NCI-H2171 treated with DMSO at 0.1 percent for 48 hours (cell line): ENCODE data around the gene CRYZ.
"Not testable (repeated sequence)": the region's sequence is repeated elsewhere in the genome, so short reads cannot be mapped to it uniquely, and the experiment has no call there.

Experiments
- DNase-seq: peaks from one replicate; lab custom pipeline; 2025; lab: John Stamatoyannopoulos, UW

CRYZ gene, protein sequence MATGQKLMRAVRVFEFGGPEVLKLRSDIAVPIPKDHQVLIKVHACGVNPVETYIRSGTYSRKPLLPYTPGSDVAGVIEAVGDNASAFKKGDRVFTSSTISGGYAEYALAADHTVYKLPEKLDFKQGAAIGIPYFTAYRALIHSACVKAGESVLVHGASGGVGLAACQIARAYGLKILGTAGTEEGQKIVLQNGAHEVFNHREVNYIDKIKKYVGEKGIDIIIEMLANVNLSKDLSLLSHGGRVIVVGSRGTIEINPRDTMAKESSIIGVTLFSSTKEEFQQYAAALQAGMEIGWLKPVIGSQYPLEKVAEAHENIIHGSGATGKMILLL

DNA sequence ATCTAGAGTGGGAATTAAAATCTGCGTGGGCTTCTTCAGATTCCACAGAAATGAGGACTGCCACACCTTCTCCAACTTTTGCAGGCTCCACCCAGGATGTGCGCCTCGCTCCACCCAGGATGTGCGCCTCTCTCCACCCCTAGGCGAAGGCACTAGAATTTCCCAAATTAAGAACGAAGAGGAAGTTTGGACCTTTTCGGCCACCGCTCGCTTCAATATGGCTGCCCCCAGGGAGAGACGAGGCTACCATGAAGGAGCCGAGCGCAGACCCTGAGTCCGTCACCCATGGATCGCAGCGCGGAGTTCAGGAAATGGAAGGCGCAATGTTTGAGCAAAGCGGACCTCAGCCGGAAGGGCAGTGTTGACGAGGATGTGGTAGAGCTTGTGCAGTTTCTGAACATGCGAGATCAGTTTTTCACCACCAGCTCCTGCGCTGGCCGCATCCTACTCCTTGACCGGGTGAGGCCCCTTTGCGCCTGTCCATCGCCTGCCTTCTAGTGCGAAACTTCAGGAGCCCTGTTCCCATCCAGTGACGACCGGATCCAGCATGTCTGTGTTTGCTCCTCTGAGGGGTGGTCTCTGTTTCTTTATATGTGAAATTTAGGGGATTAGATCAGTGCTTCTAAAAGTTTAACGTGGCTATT lies at the start of gene CRYZ, which contains the start of gene TYW3:
CRYZ (minus strand) TSS at position 91 of the 644 bp plus-strand sequence. CDS start 8,229 bp downstream, outside the sequence.
TYW3 (plus strand) TSS at position 193 of the 644 bp plus-strand sequence; CDS start at position 286, 93 bp downstream.
- DNase-seq = peak; percentile 95

DNA sequence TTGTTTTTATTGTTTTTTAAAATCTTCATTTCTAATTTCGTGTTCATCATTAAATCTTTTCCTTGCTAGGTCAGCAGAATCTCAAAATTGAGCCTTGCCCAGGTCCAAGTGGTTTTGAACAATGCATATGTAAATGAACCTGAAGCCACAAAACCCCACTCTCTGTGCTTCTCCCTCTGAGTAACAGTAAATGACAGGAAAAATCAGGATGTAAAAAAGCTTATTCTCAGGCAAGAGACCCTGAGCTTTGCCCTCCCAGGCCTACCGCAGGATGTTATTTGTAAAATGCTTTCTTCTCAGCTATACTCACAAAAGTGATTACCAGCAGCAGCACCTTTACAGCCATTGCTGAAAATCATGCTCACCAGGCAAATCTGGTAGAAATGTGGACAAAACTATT lies 47.7 kb upstream of the CRYZ start:
- DNase-seq = no peak

DNA sequence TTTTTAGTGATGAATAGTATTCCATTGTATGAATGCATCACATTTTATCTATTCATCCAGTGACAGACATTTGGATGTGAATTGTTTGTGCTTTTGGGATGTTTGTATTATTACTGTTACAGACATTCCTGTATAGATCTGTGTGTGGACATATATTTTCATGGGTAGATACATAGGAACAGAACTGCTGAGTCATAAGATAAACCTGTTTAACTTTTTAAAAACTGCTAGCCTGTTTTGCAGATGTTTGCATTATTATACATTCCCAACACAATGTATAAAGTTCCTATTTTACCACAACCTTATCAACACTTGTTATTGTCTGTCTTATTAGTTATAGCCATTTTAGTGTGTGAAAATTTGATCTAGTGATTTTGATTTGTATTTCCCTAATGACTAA lies 46.9 kb upstream of the CRYZ start:
- no peak for DNase-seq

- DNase-seq = no peak
Observed at GRCh38 chr1:74777525-74777924, 44.7 kb upstream of the CRYZ start.

- DNase-seq = no peak
Observed at GRCh38 chr1:74775735-74776134, 42.9 kb upstream of the CRYZ start.

DNA sequence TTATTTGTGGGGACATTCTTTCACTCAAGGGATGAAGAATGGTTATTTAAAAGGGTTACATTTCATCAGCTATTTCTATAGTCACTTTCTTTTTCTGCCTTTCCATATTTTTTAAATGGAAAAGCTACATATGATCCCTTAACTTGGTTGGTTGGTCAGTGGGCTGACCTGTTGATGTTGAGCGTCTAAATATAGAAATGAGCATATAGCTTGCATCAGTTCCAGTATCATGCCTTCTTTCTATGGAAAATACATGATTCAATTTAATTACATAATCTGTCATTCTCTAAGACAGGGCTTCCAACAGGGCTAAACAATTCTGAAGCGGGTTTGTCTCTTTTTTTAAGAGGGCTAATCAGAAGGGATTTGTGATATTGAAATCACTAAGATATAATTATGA lies 40.7 kb upstream of the CRYZ start:
- no peak for DNase-seq

GRCh38 chr1:74772945-74773344 lies 40.1 kb upstream of the CRYZ start:
- no peak for DNase-seq

- peak; percentile 70 for DNase-seq
Observed at GRCh38 chr1:74771913-74772515, 39.2 kb upstream of the CRYZ start.

GRCh38 chr1:74767490-74767889 lies 34.6 kb upstream of the CRYZ start:
- DNase-seq = no peak

DNA sequence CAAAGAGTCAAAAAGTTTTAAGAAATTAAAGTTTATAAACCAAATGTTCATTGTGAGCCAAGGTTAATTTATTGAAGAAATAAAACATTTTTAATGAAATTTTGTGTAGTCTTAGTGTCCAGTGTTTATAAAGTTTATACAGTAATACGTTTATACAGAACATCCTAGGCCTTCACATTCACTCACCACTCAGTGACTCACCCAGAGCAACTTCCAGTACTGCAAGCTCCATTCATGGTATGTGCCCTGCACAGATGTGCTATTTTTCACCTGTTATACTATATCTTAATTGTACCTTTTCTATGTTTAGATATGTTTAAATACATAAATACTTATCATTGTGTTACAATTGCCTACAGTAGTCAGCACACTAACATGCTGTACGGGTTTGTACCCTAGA lies 33.7 kb upstream of the CRYZ start:
- no peak for DNase-seq

- no peak for DNase-seq
Observed at GRCh38 chr1:74763807-74764206, 31.0 kb upstream of the CRYZ start.

GRCh38 chr1:74756650-74757049 lies 23.8 kb upstream of the CRYZ start:
- DNase-seq = not testable (repeated sequence)

DNA sequence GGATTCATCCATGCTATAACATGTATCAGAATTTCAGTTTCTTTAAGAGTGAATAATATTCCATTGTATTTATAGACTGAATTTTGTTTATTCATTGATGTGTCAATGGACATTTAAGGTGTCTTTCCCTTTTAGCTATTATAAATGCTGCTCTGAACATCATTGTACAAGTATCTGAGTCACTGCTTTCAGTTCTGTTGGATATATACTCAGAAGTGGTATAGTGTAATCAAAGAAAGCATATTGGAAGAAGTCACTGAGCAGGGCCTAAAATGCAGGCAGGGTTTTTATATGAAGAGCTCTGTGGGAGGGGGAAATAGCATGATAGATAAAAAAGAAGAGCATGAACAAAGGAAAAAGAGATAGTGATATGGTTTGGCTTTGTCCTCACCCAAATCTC lies 22.6 kb upstream of the CRYZ start:
- no peak for DNase-seq

DNA sequence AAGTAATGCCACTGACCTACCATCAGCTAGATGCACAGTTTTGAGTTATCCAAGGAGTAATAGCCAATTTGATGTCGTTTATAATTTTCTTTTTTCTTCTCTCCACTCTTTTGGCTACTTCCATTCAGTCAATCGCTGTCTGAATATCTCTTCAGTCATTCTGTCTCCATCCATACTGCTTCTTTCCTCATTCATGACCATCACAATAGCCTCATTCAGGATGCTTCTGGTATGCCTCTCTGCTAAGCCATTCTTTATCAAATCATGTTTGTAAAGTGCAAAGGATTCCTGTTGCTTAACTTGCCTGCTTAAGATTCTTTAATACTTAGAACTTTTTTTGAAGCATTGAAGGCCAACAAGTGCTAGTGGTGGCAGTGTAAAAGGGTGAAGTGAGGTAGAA lies 20.3 kb upstream of the CRYZ start:
- DNase-seq = no peak

- no peak for DNase-seq
Observed at GRCh38 chr1:74748960-74749359, 16.1 kb upstream of the CRYZ start.

DNA sequence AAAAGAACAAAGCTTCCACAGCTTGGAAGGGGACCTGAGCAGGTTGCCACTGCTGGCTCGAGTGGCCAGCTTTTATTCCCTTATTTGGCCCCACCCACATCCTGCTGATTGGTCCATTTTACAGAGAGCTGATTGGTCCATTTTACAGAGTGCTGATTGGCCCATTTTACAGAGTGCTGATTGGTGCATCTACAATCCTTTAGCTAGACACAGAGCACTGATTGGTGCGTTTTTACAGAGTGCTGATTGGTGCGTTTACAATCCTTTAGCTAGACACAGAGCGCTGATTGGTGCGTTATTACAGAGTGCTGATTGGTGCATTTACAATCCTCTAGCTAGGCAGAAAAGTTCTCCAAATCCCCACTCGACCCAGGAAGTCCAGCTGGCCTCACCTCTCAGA lies 12.4 kb upstream of the CRYZ start:
- DNase-seq = not testable (repeated sequence)

GRCh38 chr1:74740307-74740980 lies 7.6 kb upstream of the CRYZ start:
- DNase-seq = not testable (repeated sequence)

DNA sequence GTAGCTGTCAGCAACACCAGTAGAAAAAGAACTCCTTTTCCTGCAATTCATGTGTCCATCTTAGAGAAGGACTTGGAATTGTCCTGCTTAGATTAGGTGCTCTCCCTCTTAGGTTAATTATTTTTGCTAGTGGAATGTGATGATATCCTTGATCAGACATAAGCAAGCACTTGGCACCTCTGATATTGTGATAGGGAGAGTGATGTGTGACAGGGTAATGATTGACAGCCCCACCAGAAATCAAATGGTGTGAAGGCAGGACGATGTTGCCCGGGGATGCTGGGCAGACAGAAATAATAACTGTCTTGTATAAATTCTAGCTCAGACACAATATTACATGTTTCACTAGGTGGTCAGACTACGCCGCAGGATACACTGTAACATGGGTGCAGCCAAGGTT lies 4.5 kb upstream of the CRYZ start:
- no peak for DNase-seq

DNA sequence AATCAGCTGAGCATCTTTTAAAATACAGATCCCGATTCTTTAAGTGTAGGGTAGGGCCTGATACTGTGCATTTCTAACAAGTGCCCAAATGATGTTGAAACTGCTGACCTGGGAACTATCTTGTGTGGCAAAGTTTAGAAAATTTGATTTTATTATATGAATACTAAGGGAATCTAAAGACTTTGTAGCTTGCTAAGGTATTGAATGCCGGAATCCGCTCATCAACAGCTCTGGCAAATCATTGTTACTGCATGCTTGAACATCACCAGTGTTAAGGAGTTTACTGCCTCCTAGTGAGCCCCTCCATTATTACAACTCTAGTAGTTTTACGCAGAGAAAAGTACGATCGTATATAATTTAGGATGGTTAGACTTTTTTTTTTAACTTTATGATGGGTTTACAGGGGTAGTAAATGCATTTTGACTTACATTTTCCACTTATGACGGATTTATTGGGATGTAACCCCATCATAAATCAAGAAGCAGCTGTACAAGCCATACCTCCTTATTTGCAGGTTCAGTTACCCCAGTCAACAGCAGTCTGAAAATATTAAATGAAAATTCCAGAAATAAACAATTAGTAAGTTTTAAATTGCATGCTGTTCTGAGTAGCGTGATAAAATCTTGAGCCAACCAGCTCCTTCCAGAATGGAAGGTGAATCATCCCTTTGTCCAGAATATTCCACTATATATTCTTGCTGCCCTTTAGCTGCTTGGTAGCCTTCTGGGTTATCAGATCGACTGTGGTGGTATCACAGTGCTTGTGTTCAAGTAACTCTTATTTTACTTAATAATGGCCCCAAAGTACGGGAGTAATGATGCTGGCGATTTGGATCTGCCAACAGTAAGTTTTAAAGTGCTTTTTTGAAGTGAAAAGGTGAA lies 994 bp upstream of the CRYZ start:
- DNase-seq = peak; percentile 84

- not testable (repeated sequence) for DNase-seq
Observed at GRCh38 chr1:74732071-74732946, 541 bp downstream of the CRYZ start.
